NOMO-1 treated with DMSO at 0.1 percent for 48 hours (cell line): ENCODE measurements around the gene MUC13.

Source experiments
- DNase-seq: peaks from one replicate; lab custom pipeline; 2025; ENCODE audit not compliant: unreplicated experiment; lab: John Stamatoyannopoulos, UW

The MUC13 gene

GRCh38 chr3:124951511-124952281 lies 17.1 kb upstream of the MUC13 start:
- DNase-seq = no peak

GRCh38 chr3:124950026-124950425 lies 15.5 kb upstream of the MUC13 start:
- DNase-seq = no peak

GRCh38 chr3:124942613-124943012 lies 8.1 kb upstream of the MUC13 start:
- DNase-seq = peak; percentile 7

- peak; percentile 93 for DNase-seq
Measured at GRCh38 chr3:124941771-124942170, 7.2 kb upstream of the MUC13 start.

GRCh38 chr3:124939661-124940060 lies 5.1 kb upstream of the MUC13 start:
- no peak for DNase-seq

GRCh38 chr3:124938896-124939295 lies 4.3 kb upstream of the MUC13 start:
- DNase-seq = no peak

GRCh38 chr3:124937049-124937448 lies 2.5 kb upstream of the MUC13 start:
- no peak for DNase-seq

- no peak for DNase-seq
Measured at GRCh38 chr3:124935794-124936542, 1.4 kb upstream of the MUC13 start.

GRCh38 chr3:124935264-124935663 lies 713 bp upstream of the MUC13 start:
- DNase-seq = peak; percentile 63

- peak; percentile 53 for DNase-seq
Measured at GRCh38 chr3:124928333-124929202, 6.0 kb downstream of the MUC13 start.

GRCh38 chr3:124927574-124928045 lies 6.9 kb downstream of the MUC13 start:
- DNase-seq = no peak

GRCh38 chr3:124926426-124927101 lies 8.0 kb downstream of the MUC13 start:
- peak; percentile 77 for DNase-seq

- DNase-seq = no peak
Measured at GRCh38 chr3:124924741-124925140, 9.8 kb downstream of the MUC13 start.

GRCh38 chr3:124923833-124924232 lies 10.7 kb downstream of the MUC13 start:
- DNase-seq = no peak

GRCh38 chr3:124920718-124921117 lies 13.8 kb downstream of the MUC13 start:
- no peak for DNase-seq

- DNase-seq = no peak
Measured at GRCh38 chr3:124919756-124920155, 14.8 kb downstream of the MUC13 start.

GRCh38 chr3:124918524-124918923 lies 16.0 kb downstream of the MUC13 start:
- no peak for DNase-seq

GRCh38 chr3:124916837-124917409 lies 17.6 kb downstream of the MUC13 start:
- no peak for DNase-seq

- DNase-seq = no peak
Measured at GRCh38 chr3:124915254-124915653, 19.3 kb downstream of the MUC13 start.

- no peak for DNase-seq
Measured at GRCh38 chr3:124907957-124908356, 26.6 kb downstream of the MUC13 start.
